Common myeloid progenitor, CD34-positive (primary cell): ENCODE measurements around the gene SCRN2.

Experiments
- CTCF ChIA-PET: fragments of 350-600 bp; sonication (Branson Sonifier 250); formaldehyde crosslinking; loops from one replicate; lab custom pipeline; 2021; ENCODE audit warnings: antibody characterized with exemption; lab: Charles Lee
- POLR2A ChIA-PET: fragments of 350-600 bp; sonication (Branson Sonifier 250); formaldehyde crosslinking; loops from one replicate; lab custom pipeline; 2021; ENCODE audit warnings: antibody characterized with exemption; lab: Charles Lee
- DNase-seq, 3 donors: peaks; one replicate each; pipeline versions ENCODE4 v3.0.0 to v3.0.0-alpha.2; 2013
- H3K27ac ChIP-seq, 2 experiments: 1 replicate in 1 of 2; 2 replicates in 1 of 2; pipeline ENCODE4 v1.7.0; 2013; ENCODE audit warnings: inconsistent platforms in 2 of 2, low read length in 2 of 2, mild to moderate bottlenecking in 2 of 2, low read depth in 1 of 2, moderate library complexity in 1 of 2; ENCODE audit not compliant: severe bottlenecking in 2 of 2, insufficient read depth in 1 of 2, poor library complexity in 1 of 2
- H3K27me3 ChIP-seq, 5 experiments: replicated peaks in 2 of 5; 1 replicate in 3 of 5; 2 replicates in 2 of 5; pipeline versions ENCODE4 v1.6.1 to v1.7.0; 2013; ENCODE audit warnings: low read length in 4 of 5, mild to moderate bottlenecking in 2 of 5, moderate library complexity in 2 of 5, inconsistent platforms in 1 of 5; ENCODE audit not compliant: insufficient read depth in 5 of 5, control insufficient read depth in 4 of 5
- H3K36me3 ChIP-seq, 4 experiments: 1 replicate in 2 of 4; 2 replicates in 2 of 4; pipeline versions ENCODE4 v1.6.1 to v1.7.0; 2013; ENCODE audit warnings: low read length in 3 of 4, control low read depth in 1 of 4, mild to moderate bottlenecking in 1 of 4; ENCODE audit not compliant: control insufficient read depth in 4 of 4, insufficient read depth in 4 of 4
- H3K4me1 ChIP-seq, 4 experiments: 1 replicate in 3 of 4; 2 replicates in 1 of 4; pipeline versions ENCODE4 v1.6.1 to v1.7.1; 2013; ENCODE audit warnings: low read length in 3 of 4, mild to moderate bottlenecking in 3 of 4, control low read depth in 1 of 4, inconsistent platforms in 1 of 4, moderate library complexity in 1 of 4; ENCODE audit not compliant: control insufficient read depth in 4 of 4, insufficient read depth in 4 of 4; ENCODE audit errors: control extremely low read depth in 1 of 4
- H3K4me3 ChIP-seq, 7 experiments: 1 replicate in 4 of 7; 2 replicates in 3 of 7; pipeline versions ENCODE4 v1.5.1 to v1.7.0; 2013; ENCODE audit warnings: mild to moderate bottlenecking in 7 of 7, low read length in 6 of 7, moderate library complexity in 6 of 7, inconsistent platforms in 2 of 7, low read depth in 2 of 7, control low read depth in 1 of 7; ENCODE audit not compliant: insufficient read depth in 4 of 7, control insufficient read depth in 1 of 7; ENCODE audit errors: extremely low read depth in 1 of 7
- H3K9me3 ChIP-seq, 5 experiments: 1 replicate in 4 of 5; 2 replicates in 1 of 5; pipeline versions ENCODE4 v1.6.1 to v1.7.1; 2013; ENCODE audit warnings: low read length in 4 of 5, mild to moderate bottlenecking in 2 of 5, inconsistent platforms in 1 of 5, low read depth in 1 of 5, moderate library complexity in 1 of 5; ENCODE audit not compliant: control insufficient read depth in 4 of 5, insufficient read depth in 2 of 5; ENCODE audit errors: control extremely low read depth in 1 of 5
- WGBS: methylation state at CpG from one replicate; pipeline ENCODE4 v1.1.5; 2013; ENCODE audit not compliant: insufficient coverage; 5-methylcytosine and 5-hydroxymethylcytosine counted together

Gene SCRN2

DNA sequence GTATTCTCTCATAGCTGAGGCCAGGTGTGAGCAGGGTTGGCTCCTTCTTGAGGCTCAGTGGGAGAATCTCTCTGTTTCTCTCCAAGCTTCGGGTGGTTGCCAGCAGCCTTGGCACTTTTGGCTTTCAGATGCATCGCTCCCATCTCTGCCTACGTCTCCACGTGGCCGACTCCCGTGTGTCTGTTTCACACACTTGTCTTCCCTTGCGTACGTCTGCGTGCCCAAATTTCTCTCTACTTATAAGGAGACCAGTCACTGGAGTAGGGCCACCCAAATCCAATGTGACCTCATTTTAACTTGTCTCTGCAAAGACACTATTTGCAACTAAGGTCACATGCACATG lies 34.2 kb downstream of the SCRN2 start:
- H3K4me3 ChIP-seq = no peak overlapping the region
- peaks cover 3 to 49% (median 34%) of the 10 kb centered on the region in 4 experiments for H3K36me3 ChIP-seq
- no peak for DNase-seq
- CTCF ChIA-PET = interaction anchor here (1.5 kb wide), 1 partner anchor 16 kb away, joined by 3 read pairs; no protein-coding TSS in a partner anchor
- no peaks in the 10 kb centered on the region for H3K9me3 ChIP-seq
- no peaks in the 10 kb centered on the region for H3K4me1 ChIP-seq
- POLR2A ChIA-PET = no interaction called here
- H3K27ac ChIP-seq = no peak overlapping the region
- WGBS = 95% methylated on average over 9 of the region's 9 CpGs
- peaks cover 0 to 2% (median 0%) of the 10 kb centered on the region in 5 experiments for H3K27me3 ChIP-seq

- ChIA-PET CTCF (interaction anchor here (1.3 to 1.5 kb wide), 2 partner anchors 16 kb away, joined by 3 read pairs; no protein-coding TSS in a partner anchor), POLR2A (no interaction called here)
- H3K4me3 ChIP-seq = no peak overlapping the region
- no peak overlapping the region for H3K27ac ChIP-seq
- H3K27me3 ChIP-seq = peaks cover 0 to 2% (median 0%) of the 10 kb centered on the region in 5 experiments
- H3K9me3 ChIP-seq = no peaks in the 10 kb centered on the region
- no peak for DNase-seq
- H3K4me1 ChIP-seq = no peaks in the 10 kb centered on the region
- 90% methylated on average over 9 of the region's 16 CpGs for WGBS
- H3K36me3 ChIP-seq = peaks cover 0 to 44% (median 30%) of the 10 kb centered on the region in 4 experiments
These were observed 34.8 kb downstream of the SCRN2 start for GRCh38 chr17:47806026-47806912.

- Histone ChIP-seq H3K27me3 (peaks cover 0 to 5% (median 0%) of the 10 kb centered on the region in 5 experiments), H3K9me3 (no peaks in the 10 kb centered on the region), H3K27ac (no peak overlapping the region), H3K36me3 (peaks cover 0 to 27% (median 21%) of the 10 kb centered on the region in 4 experiments), H3K4me3 (no peak overlapping the region), H3K4me1 (no peaks in the 10 kb centered on the region)
- 95% methylated on average over 2 of the region's 3 CpGs for WGBS
- ChIA-PET CTCF (interaction anchor here (0.6 to 1.4 kb wide), 2 partner anchors 55 to 64 kb away, joined by 3 read pairs; no protein-coding TSS in a partner anchor), POLR2A (no interaction called here)
- no peak for DNase-seq
These were observed 36.6 kb downstream of the SCRN2 start for GRCh38 chr17:47804461-47804860.

- H3K4me1 ChIP-seq = no peaks in the 10 kb centered on the region
- H3K9me3 ChIP-seq = no peaks in the 10 kb centered on the region
- H3K36me3 ChIP-seq = peaks cover 0 to 20% (median 15%) of the 10 kb centered on the region in 4 experiments
- H3K4me3 ChIP-seq = no peak overlapping the region
- peaks cover 0 to 5% (median 0%) of the 10 kb centered on the region in 5 experiments for H3K27me3 ChIP-seq
- H3K27ac ChIP-seq = no peak overlapping the region
- CTCF ChIA-PET = no interaction called here
- no peak for DNase-seq
- WGBS = 76% methylated on average over 3 of the region's 6 CpGs
- POLR2A ChIA-PET = no interaction called here
These were observed 37.3 kb downstream of the SCRN2 start for GRCh38 chr17:47803751-47804150.

DNA sequence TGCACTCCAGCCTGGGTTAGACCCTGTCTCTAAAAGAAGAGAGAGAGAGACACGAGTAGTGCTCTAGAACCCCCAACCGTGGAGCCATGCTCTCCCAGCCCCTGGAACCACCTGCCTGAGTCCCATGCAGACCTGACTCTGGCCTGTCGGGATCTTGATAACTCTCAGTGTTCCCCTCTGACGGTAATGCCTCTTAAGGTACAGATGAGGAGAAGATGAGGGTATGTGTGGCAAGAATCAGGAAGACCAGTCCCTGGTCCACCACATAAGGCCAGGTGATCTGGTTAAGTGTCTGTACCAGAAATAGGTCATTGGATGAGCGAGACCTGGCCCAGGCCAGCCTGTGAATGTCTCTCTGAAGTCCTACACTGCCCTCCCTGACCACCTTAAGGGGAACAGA lies 37.9 kb downstream of the SCRN2 start:
- POLR2A ChIA-PET = no interaction called here
- no peak overlapping the region for H3K27ac ChIP-seq
- H3K9me3 ChIP-seq = no peaks in the 10 kb centered on the region
- CTCF ChIA-PET = interaction anchor here (1.2 kb wide), 1 partner anchor 9 kb away, joined by 3 read pairs; no protein-coding TSS in a partner anchor
- peaks cover 0 to 15% (median 10%) of the 10 kb centered on the region in 4 experiments for H3K36me3 ChIP-seq
- H3K27me3 ChIP-seq = peaks cover 0 to 5% (median 0%) of the 10 kb centered on the region in 5 experiments
- whole genome bisulfite sequencing = 78% methylated on average over 3 of the region's 5 CpGs
- H3K4me3 ChIP-seq = no peak overlapping the region
- H3K4me1 ChIP-seq = no peaks in the 10 kb centered on the region
- no peak for DNase-seq

DNA sequence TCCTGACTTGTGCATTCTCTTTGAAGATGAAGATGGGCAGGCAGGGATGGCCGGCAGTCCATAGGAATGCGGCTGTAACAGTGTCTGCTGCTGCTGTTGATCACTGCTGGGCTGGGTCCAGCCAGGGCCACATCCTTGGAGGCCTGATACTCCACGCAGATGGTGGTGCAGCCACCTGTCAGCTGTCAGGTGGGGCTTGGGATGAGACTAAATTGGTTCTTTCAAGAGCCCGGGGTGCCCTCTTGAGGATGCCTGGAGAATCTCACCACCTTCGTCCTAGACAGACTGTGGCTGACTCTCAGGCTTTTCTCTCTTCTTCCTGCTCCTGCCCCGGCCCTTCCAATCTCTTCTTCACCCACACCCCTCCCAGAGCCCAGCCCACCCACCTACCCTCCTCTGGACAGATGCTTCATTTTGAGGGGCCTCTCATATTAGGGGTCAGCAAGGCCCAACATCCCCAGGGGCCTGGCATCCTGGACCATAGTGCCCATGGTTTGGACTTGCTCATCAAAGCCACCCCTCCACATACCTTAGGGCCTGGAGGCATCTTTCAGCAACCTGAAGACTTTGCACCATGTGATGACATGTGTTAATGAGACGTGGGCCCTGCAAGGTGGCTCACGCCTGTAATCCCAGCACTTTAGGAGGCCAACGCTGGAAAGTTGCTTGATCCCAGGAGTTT lies 38.6 kb downstream of the SCRN2 start:
- Histone ChIP-seq H3K4me1 (no peaks in the 10 kb centered on the region), H3K27ac (no peak overlapping the region), H3K36me3 (peaks cover 0 to 7% (median 4%) of the 10 kb centered on the region in 4 experiments), H3K27me3 (peaks cover 0 to 5% (median 0%) of the 10 kb centered on the region in 5 experiments), H3K9me3 (no peaks in the 10 kb centered on the region), H3K4me3 (no peak overlapping the region)
- ChIA-PET CTCF (interaction anchor here (1.2 to 2.0 kb wide), 6 partner anchors 9 to 122 kb away, joined by 3 to 6 read pairs (median 4); no protein-coding TSS in a partner anchor), POLR2A (no interaction called here)
- DNase-seq = peak; percentile 33 to 56 (median 50)
- WGBS = 43% methylated on average over 8 of the region's 9 CpGs
